ENCODE measurements around the gene ARL6IP1.
A peak's percentile ranks its signal among the peaks of the same experiment; 100 is the strongest.
"Not testable (repeated sequence)": the region's sequence is repeated elsewhere in the genome, so short reads cannot be mapped to it uniquely, and the experiment has no call there.

ARL6IP1 gene

DNA sequence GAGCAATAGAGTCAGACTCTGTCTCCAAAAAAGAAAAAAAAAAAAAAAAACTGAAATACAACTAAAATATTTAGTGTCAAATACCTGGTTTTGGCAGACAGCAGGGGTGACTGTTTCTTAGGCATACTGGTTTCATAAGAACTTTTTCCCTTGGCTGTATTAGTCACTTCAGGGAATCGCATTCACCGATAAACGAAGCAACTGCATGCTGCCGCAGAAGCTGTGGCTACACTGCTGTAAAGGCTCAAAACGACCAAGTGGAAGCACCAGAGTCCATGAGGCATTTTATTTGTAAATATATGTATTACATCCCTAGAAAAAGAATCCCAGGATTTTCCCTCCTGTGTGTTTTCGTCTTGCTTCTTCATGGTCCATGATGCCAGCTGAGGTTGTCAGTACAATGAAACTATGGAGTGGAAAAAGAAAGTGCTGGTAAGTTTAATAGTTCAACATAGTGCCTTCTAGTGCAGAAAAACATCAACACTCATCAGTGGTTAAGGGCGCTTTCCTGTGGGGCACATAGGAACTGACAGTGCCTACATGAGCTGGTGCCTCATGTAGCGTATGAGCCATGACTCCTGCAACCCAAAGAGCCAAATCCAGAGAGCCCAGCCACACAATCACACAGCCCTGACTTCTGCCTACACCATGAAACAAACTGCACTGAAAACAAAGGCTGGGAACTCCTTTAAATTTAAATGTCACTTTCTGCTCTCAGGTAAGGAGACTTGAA is 18.5 kb downstream of the ARL6IP1 start:
- TF ChIP-seq, protein P1, sequence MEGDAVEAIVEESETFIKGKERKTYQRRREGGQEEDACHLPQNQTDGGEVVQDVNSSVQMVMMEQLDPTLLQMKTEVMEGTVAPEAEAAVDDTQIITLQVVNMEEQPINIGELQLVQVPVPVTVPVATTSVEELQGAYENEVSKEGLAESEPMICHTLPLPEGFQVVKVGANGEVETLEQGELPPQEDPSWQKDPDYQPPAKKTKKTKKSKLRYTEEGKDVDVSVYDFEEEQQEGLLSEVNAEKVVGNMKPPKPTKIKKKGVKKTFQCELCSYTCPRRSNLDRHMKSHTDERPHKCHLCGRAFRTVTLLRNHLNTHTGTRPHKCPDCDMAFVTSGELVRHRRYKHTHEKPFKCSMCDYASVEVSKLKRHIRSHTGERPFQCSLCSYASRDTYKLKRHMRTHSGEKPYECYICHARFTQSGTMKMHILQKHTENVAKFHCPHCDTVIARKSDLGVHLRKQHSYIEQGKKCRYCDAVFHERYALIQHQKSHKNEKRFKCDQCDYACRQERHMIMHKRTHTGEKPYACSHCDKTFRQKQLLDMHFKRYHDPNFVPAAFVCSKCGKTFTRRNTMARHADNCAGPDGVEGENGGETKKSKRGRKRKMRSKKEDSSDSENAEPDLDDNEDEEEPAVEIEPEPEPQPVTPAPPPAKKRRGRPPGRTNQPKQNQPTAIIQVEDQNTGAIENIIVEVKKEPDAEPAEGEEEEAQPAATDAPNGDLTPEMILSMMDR (conservative IDR thresholded peaks at IDR 0.05; ENCODE audit: low read depth, low read length), result no peak
- DNase-seq (ENCODE audit: low read depth), result no peak
- no peak overlapping the region for H3K4me3 ChIP-seq (ENCODE audit: low read depth, low read length)

DNA sequence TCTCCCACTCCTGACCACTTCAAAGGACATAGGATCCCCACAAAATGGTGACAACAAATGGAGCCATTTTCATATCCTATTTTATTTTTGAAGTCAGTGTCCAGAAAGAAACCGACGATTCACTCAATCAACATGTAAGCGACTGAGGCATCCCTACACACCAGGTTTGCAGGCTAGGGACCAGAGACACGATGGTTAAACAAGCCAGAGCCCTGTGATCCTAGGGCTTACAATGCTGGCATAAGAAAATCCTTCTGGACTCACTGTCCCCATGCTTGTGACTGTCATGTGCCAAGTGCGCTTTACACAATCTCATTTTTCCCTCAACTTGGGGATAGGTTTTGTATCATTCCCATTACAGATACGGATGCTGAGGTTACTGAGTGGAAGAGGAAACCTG is 20.1 kb downstream of the ARL6IP1 start:
- not testable (repeated sequence) for H3K4me3 ChIP-seq (ENCODE audit: low read depth, low read length); DNase-seq (ENCODE audit: low read depth)

DNA sequence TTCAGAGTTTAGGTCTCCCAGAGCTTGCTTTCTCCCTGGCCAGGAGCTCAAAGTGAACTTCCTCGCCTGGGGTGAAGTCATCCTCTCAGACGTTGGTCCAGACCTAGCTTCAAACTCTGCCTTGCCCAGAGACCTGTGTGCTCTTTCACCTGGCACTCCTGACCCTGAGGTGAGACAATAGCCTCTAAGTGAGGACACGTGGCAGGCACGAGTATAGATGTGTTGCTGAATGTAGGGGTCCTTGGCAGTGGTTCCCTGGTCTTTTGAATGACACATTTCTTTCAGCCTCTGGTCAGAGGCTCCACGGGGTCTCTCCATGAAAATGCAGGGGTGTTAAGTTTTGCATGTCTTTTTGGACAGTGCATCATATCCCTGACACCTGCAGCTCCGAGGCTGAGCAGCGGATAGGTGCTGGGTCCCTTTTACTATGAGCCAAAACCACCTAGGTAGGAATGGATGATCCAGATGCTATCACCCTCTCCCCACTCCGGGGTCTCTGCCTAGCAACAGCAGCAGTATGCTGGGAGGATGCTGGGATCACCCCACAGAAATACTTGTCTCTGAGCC is 20.8 kb downstream of the ARL6IP1 start:
- not testable (repeated sequence) for H3K4me3 ChIP-seq (ENCODE audit: low read depth, low read length); DNase-seq (ENCODE audit: low read depth)

DNA sequence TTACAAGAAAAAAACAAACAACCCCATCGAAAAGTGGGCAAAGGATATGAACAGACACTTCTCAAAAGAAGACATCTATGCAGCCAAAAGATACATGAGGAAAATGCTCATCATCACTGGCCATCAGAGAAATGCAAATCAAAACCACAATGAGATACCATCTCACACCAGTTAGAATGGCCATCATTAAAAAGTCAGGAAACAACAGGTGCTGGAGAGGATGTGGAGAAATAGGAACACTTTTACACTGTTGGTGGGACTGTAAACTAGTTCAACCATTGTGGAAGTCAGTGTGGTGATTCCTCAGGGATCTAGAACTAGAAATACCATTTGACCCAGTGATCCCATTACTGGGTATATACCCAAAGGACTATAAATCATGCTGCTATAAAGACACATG is 23.7 kb downstream of the ARL6IP1 start:
- H3K4me3 ChIP-seq (ENCODE audit: low read depth, low read length); DNase-seq (ENCODE audit: low read depth): not testable (repeated sequence)

DNA sequence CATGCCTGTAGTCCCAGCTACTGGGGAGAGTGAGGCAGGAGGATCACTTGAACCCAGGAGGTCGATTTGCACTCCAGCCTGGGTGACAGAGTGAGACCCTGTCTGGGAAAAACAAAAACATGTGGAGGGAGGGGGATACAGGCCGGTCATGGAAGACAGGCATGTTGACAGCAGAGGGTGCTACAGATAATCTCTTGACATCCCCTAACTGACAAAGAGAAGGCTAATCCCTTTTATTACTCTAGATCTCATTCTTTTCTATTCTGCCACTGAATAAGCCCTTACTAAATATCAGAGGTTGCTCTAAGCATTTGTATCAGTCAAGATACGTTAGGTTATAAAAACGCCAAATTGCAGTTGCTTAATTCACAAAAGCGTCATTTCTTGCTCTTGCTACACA is 25.0 kb downstream of the ARL6IP1 start:
- H3K4me3 ChIP-seq (ENCODE audit: low read depth, low read length); DNase-seq (ENCODE audit: low read depth): not testable (repeated sequence)

DNA sequence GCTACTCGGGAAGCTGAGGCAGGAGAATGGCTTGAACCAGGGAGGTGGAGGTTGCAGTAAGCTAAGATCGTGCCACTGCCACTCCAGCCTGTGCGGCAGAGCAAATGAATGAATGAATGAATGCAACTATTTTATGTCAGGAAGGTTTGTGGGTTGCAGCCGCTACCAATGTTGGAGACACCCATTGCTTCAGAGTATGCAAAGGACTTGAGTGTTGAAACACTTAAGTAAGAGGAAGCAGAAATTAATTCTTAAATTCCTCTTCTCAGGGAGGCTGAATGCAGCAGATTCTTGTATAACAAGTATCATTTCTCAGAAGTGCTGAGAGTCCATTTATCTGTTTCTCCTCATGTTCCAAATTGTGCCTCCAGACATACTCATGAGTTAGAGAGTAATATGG is 26.7 kb downstream of the ARL6IP1 start:
- DNase-seq (ENCODE audit: low read depth); H3K4me3 ChIP-seq (ENCODE audit: low read depth, low read length): not testable (repeated sequence)

DNA sequence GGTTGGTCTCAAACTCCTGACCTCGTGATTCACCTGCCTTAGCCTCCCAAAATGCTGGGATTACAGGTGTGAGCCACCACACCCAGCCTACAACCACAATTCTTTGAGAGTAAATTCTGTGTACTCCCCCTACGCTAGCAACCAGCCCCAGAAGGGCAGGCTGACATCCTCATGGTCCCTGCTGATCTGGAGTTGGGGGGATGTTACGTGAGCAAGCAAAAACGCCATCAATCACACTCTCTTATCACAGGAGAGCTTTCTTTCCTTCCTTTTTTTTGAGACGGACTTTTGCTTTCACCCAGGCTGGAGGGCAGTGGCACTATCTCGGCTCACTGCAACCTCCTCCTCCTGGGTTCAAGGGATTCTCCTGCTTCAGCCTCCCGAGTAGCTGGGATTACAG is 29.2 kb downstream of the ARL6IP1 start:
- not testable (repeated sequence) for DNase-seq (ENCODE audit: low read depth)

DNA sequence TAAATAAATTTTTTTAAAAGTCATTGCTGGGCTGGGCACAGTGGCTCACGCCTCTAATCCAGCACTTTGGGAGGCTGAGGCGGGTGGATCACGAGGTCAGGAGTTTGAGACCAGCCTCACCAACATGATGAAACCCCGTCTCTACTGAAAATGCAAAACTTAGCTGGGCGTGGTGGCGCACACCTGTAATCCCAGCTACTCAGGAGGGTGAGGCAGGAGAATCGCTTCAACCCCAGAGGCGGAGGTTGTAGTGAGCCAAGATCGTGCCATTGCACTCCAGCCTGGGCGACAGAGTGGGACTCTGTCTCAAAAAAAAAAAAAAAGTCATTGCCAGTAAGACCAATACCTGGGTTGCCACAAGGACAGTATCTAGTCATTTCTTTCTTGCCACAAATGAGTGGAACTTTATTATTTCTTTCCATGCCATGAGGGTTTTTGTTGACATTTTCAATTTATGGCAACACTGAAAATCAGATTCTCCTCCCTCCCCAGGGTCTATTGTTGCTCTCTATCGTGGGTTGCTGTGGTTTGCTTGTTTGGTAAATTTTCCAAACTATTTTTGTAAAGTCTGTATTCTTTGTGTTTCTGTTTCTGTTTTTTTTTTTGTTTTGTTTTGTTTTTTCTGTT is 30.9 kb downstream of the ARL6IP1 start:
- not testable (repeated sequence) for DNase-seq (ENCODE audit: low read depth); H3K4me3 ChIP-seq (ENCODE audit: low read depth, low read length)

More for the DNA sequence above, 29.2 kb downstream of the ARL6IP1 start:
- not testable (repeated sequence) for H3K4me3 ChIP-seq (ENCODE audit: low read depth, low read length)

DNA sequence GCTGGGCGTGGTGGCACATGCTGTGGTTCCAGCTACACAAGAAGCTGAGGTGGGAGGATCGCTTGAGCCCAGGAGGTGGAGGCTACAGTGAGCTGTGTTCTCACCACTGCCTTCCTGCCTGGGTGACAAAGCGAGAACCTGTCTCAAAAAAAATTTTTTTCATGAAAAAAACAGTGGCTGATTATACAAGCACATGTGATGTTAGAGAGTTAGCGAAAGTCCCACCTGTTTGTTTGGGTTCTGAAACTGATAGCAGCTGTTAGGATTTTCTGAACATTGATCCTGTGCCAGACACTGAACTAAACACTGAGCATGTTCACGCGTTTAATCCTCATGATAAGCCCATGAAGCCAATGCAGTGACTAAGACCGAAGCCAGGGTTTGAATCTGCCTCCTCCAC is 34.1 kb downstream of the ARL6IP1 start:
- DNase-seq (ENCODE audit: low read depth); H3K4me3 ChIP-seq (ENCODE audit: low read depth, low read length): not testable (repeated sequence)

DNA sequence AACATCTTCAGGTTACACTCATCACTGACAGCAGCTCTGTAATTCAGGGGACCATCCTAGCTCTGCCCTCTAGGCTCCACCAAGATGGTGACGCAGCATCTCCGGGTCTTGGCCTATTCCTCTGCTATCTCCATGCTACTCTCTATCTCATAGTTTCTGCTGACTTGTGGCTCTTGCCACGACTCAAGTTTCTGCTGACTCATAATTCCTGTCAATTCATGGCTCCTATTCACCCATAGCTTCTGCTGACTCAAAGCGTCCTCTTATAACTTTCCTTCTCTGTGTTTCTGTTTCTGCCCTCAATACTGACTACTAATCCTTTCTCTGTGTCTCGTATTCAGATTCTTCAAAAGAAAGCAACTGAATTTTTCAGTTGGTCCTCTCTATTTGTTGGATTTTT is 38.6 kb downstream of the ARL6IP1 start:
- H3K4me3 ChIP-seq (ENCODE audit: low read depth, low read length); DNase-seq (ENCODE audit: low read depth): not testable (repeated sequence)

DNA sequence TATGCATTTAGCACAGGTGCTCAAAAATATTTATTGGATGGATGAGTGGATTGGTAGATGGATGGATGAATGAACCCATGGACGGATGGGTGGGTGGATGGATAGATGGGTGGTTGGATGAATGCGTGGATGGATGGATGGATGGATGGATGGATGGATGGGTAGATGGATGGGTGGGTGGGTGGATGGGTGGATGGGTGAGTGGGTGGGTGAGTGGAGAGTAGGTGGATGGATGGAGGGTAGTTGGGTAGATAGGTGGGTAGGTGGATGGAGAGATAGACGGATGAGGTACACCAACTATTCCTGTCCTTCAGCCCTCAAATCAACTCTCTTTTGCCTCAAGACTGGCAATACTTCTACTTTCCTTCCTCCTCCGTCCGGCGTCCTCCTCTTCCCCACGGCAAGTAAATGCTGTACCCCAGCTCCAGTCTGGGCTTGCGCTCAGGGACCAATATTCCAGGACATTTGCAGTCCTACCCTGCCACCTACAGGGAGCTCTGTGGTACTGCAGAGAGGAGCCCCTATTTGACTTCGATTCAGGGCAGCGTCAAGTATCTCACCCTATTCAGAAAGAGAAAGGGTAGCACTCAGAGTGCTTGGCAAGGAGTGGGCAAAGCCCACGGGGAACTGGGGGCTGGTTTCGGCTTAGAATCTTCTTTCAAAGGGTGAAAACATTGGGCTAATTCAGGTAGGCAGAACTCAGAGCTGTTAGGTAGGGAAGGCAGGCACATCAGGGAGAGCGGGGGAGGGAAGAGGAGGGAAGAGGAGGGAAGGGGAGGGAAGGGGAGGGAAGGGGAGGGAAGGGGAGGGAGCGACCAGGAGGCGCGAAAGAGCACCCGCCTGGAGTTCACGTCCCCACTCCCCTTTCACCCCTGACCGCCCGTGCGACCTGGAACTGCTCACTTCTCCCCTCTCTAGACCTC is 41.5 kb downstream of the ARL6IP1 start:
- DNase-seq (ENCODE audit: low read depth), result peak; percentile 8

DNA sequence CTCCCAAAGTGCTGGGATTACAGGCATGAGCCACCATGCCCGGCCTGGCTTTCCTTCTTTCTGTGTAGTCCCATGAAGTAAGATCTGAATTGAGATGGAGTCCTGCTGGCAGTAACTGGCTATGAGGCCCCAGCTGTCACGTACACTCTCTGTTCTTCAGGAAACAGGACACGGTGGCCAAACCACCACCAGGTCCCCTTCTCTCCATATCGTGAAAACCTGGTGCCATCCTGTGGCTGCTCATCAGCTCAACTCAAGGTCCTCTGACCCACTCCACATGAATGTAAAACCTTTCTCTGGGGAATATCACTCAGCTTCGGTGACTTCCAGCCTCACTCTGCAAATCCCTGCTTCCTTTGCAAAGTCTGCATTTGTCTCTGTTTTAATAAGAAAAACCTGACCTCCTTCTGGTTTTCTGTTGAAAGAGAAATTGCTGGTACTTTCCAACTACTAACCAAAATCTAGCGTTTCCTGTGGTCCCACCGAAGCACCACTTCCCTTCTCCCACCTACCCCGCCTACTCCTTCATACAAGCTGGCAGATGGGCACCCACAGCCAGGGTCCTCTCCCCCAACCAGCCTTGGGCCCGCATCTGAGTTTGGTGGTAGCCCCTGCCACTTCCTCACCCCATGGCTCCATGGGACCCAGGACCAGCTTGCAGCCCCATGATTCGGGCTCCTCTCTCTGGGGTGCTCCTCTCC is 43.2 kb downstream of the ARL6IP1 start:
- DNase-seq (ENCODE audit: low read depth); H3K4me3 ChIP-seq (ENCODE audit: low read depth, low read length): not testable (repeated sequence)

More for the DNA sequence above, 41.5 kb downstream of the ARL6IP1 start:
- not testable (repeated sequence) for H3K4me3 ChIP-seq (ENCODE audit: low read depth, low read length)
- TF ChIP-seq, protein P1 (conservative IDR thresholded peaks at IDR 0.05; ENCODE audit: low read depth, low read length), result peak; percentile 48

DNA sequence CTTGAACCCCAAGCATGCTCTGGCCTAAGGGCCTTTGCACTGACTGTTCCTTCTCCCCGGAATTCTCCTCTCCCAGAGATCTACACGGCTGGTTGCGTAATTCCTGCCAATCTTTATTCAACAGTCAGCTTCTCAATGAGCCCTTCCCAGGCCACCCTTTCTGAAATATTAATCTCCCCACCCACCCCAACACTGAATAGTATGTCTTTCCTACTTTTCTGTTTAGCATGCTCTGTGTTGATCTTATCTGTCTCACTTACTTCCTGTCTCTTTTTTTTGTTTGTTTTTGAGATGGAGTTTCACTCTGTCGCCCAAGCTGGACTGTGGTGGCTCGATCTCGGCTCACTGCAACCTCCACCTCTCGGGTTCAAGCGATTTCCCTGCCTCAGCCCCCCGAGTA is 44.7 kb downstream of the ARL6IP1 start:
- not testable (repeated sequence) for H3K4me3 ChIP-seq (ENCODE audit: low read depth, low read length); DNase-seq (ENCODE audit: low read depth)

DNA sequence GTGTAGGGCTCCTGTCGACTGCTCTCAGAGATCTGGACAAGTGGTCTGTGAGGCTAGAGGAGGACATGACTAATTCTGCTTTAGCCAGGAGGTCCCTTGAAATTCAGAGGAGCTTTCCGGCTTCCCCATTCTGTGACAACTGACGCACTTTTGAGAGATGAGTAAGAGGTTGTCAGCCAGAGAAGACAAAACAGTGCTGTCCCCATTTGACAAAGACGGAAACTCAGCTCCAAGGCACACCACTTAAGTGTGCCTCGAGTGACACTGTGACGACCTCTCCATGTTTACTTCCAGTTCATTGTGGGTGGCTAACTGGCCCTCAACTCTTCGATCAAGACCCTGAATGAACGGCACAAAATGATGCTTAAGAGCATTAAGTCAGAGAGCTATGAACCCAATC is 58.5 kb downstream of the ARL6IP1 start:
- not testable (repeated sequence) for DNase-seq (ENCODE audit: low read depth); H3K4me3 ChIP-seq (ENCODE audit: low read depth, low read length)

Data from choroid plexus epithelial cell (primary cell).